Stimulated activated CD4-positive, alpha-beta T cell treated with anti-CD3 and anti-CD28 coated beads, Interleukin-4, amount 100 ng/mL, for 48 hours (primary cell): ENCODE measurements around the gene TEX10.
"Not testable (repeated sequence)": the region's sequence is repeated elsewhere in the genome, so short reads cannot be mapped to it uniquely, and the experiment has no call there.

Source experiments
- DNase-seq, 2 donors: peaks; one replicate each; pipeline ENCODE4 v3.0.0-alpha.2; 2020; ENCODE audit warnings: low read depth in 2 of 2

The TEX10 gene

GRCh38 chr9:100350188-100350587 lies 2.6 kb downstream of the TEX10 start:
- no peak for DNase-seq

- DNase-seq: no peak
Observed at GRCh38 chr9:100346836-100347235, 5.9 kb downstream of the TEX10 start.

- no peak for DNase-seq
Observed at GRCh38 chr9:100341889-100342288, 10.9 kb downstream of the TEX10 start.

DNA sequence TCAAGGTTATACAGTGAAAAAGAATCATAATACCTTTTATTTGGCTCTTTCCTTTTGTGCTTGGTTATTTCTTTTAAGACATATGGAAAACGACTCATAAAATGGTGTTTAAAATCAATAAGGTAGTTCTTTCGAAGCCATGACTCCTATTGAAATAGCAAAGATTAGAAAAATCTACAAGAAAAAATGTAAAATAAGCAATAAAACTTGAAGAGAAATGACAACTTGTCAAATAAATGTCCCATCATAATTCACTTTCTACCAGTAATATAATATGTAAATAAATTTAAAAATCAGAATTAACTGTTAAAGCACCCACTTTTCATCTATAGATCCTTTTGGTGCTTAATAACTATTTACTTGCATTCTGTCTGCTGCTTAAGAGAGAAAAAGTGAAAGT lies 12.5 kb downstream of the TEX10 start:
- no peak for DNase-seq

- DNase-seq: not testable (repeated sequence)
Observed at GRCh38 chr9:100338736-100339135, 14.0 kb downstream of the TEX10 start.

GRCh38 chr9:100324594-100325200 lies 28.0 kb downstream of the TEX10 start:
- DNase-seq: no peak

GRCh38 chr9:100322954-100323536 lies 29.7 kb downstream of the TEX10 start:
- no peak for DNase-seq

GRCh38 chr9:100317706-100318105 lies 35.0 kb downstream of the TEX10 start:
- no peak for DNase-seq

DNA sequence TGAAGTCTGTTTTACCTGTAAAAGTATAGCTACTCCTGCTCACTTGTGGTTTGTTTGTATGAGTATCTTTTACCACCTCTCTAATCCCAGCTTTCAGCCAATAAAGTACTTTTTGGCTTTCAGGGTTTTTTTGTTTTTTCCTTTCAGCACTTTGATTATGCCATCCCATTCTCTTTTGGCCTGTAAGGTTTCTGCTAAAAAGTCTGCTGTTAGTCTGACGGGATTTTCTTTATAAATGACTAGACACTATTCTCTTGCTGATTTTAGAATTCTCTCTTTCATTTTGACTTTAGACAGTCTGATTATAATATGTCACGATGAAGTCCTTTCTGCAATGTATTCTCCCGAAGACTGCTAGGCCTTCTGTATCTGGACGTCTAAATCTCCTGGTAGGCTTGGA lies 37.2 kb downstream of the TEX10 start:
- no peak for DNase-seq

- no peak for DNase-seq
Observed at GRCh38 chr9:100309992-100310391, 42.8 kb downstream of the TEX10 start.

- DNase-seq: no peak
Observed at GRCh38 chr9:100308965-100309564, 43.7 kb downstream of the TEX10 start.

DNA sequence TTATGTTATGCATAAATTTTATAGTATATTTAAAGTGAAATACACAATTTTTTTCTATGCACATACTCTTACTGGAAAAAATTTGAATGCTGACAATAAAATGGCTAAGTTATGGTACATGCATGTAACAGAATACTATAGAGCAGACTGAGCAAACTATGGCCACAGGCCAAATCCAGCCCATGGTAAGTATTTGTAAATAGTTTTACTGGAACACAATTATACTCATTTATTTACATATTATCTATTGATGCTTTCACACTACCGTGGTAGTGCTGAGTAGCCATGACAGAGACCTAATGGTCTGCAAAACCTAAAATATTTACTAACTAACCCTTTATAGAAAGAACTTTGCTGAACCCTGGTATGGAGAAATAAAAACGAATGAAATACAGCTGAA lies 45.7 kb downstream of the TEX10 start:
- DNase-seq: no peak

- no peak for DNase-seq
Observed at GRCh38 chr9:100306283-100306682, 46.5 kb downstream of the TEX10 start.

GRCh38 chr9:100303747-100304146 lies 49.0 kb downstream of the TEX10 start:
- no peak for DNase-seq

- no peak for DNase-seq
Observed at GRCh38 chr9:100298378-100298777, 54.4 kb downstream of the TEX10 start.

DNA sequence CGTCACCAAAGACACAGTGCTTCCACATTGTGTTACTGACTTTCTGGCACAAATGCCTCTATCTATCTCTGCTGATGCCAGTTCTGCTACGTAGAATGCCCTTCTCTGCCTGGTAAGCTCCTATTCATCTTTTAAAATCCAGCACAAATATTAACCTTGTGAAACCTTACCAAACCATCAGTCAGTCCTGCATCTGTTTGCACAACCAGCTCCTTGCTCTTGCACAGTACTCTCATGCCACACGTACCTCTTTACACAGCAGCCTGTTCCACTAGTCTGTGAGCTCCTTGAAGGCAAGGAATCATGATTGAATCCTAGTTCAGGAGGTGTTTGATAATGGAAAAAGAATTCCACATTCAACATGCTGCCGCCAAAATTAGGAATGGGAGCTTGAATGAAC lies 56.3 kb downstream of the TEX10 start:
- no peak for DNase-seq

- DNase-seq: no peak
Observed at GRCh38 chr9:100295240-100295639, 57.5 kb downstream of the TEX10 start.

- DNase-seq: no peak
Observed at GRCh38 chr9:100294806-100295205, 57.9 kb downstream of the TEX10 start.

- no peak for DNase-seq
Observed at GRCh38 chr9:100294341-100294740, 58.4 kb downstream of the TEX10 start.

- no peak for DNase-seq
Observed at GRCh38 chr9:100292414-100292813, 60.3 kb downstream of the TEX10 start.

DNA sequence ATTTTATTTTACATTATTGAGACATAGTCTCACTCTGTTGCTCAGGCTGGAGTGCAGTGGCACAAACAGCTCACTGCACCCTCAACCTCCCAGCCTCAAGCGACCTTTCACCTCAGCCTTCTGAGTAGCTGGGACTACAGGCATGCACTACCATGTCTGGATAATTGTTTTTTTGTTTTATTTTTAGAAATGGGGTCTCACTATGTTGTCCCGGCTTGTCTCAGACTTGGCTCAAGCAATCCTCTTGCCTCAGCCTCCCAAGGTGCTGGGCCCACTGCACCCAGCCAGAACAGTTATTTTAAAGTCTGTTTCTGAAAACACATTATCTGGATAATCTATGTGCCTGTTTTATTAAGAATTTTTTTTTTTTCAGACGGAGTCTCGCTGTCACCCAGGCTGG lies 62.0 kb downstream of the TEX10 start:
- no peak for DNase-seq

GRCh38 chr9:100287186-100287585 lies 65.6 kb downstream of the TEX10 start:
- DNase-seq: no peak

GRCh38 chr9:100286257-100286656 lies 66.5 kb downstream of the TEX10 start:
- DNase-seq: no peak

GRCh38 chr9:100285601-100286000 lies 67.1 kb downstream of the TEX10 start:
- DNase-seq: no peak
